IPS-15b (cell line): ENCODE results near the gene CLCN7.
A peak's percentile ranks its signal among the peaks of the same experiment; 100 is the strongest.
"Not testable (repeated sequence)": the region's sequence is repeated elsewhere in the genome, so short reads cannot be mapped to it uniquely, and the experiment has no call there.

Experiments
- H3K27me3 ChIP-seq: one replicate; pipeline ENCODE4 v1.6.1; 2013; ENCODE audit warnings: low read length; ENCODE audit not compliant: control insufficient read depth, insufficient read depth
- H3K36me3 ChIP-seq: one replicate; pipeline ENCODE4 v1.6.1; 2013; ENCODE audit warnings: low read length; ENCODE audit not compliant: control insufficient read depth, insufficient read depth
- H3K4me1 ChIP-seq: one replicate; pipeline ENCODE4 v1.6.1; 2013; ENCODE audit warnings: mild to moderate bottlenecking, low read length; ENCODE audit not compliant: control insufficient read depth, insufficient read depth
- H3K4me3 ChIP-seq: one replicate; pipeline ENCODE4 v1.5.1; 2013; ENCODE audit warnings: low read depth, low read length
- H3K9ac ChIP-seq: one replicate; pipeline ENCODE4 v1.6.1; 2013; ENCODE audit warnings: low read depth, mild to moderate bottlenecking, low read length
- H3K9me3 ChIP-seq: one replicate; pipeline ENCODE4 v1.6.1; 2013; ENCODE audit warnings: mild to moderate bottlenecking, low read length; ENCODE audit not compliant: control insufficient read depth, insufficient read depth

CLCN7 gene

DNA sequence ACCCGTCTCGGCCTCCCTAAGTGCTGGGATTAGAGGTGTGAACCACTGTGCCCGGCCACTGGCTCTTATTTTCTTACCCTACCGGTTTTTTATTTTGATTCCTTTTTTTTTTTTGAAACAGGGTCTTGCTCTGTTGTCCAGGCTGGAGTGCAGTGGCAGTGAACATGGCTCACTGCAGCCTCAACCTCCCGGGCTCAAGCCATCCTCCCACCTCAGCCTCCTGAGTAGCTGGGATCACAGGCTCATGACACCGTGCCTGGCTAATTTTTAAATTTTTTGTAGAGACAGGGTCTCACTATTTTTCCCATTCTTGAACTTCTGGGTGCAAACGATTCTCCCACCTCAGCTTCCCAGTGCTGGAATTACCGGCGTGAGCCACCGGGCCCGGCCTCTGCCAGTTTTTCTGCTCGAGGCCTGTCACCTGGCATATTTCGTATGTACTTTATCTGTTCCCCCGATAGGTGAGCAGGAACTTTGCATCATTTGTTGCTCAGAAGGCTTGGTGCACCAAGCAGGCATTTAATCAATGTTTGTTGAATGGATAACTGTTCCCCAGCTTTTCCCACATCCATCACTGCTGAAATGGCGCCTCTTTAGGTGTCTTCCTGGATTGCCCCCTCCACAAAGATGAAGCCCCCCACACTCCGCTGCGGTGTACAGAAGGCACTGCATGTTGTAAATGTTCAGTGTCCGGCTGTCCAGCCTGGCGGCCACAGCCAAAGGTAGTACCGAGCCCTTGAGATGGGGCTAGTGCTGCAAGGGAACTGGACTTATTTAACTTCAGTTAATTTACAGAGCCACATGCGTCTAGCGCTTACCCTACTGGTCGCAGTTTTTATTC, 17.5 kb upstream of the CLCN7 start:
- Histone ChIP-seq H3K9me3 (no peaks in the 10 kb centered on the region), H3K4me1 (peaks cover 4% of the 10 kb centered on the region), H3K9ac (peak overlapping the region; percentile 77), H3K4me3 (peak overlapping the region; percentile 77), H3K27me3 (no peaks in the 10 kb centered on the region), H3K36me3 (peaks cover 28% of the 10 kb centered on the region)

DNA sequence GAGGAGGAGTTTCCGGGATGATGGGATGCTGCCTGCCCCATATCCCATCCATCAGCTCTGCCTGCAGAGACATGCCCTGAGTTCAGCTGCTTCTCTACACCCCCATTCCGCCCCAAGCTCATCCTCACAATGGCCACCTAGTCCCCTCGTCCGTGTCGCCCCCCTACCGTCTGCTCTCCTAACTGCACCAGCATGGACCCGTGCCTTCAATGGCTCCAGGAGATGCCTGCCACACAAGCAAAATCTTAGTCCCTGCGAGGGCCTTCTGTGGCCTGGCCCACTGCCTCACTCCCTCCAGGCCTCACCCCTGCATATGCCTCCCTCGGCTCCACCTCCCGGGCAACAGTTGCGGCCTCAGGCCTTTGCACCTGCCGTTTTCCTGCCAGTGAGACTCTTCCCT, 16.5 kb upstream of the CLCN7 start:
- Histone ChIP-seq H3K9ac (no peak overlapping the region), H3K36me3 (peaks cover 18% of the 10 kb centered on the region), H3K9me3 (no peaks in the 10 kb centered on the region), H3K27me3 (no peaks in the 10 kb centered on the region), H3K4me3 (no peak overlapping the region), H3K4me1 (peaks cover 4% of the 10 kb centered on the region)

DNA sequence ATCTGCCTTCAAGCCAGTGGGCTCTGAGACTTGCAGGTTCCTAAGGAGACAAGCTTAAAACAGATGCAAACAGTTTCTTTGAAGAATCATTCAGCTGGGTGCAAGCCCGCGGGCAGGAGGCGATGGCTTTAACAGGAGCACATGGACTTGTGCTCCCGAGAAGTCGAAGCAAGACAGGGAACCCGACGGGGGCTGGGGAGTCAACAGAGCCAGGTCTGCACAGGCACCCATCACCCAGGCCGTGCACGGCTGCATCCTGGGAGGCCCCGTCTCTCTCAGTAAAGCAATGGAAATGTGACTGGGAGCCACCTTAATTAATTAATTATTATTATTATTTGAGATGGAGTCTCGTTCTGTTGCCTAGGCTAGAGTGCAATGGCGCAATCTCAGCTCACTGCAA, 14.2 kb upstream of the CLCN7 start:
- H3K9ac ChIP-seq: no peak overlapping the region
- no peak overlapping the region for H3K4me3 ChIP-seq

DNA sequence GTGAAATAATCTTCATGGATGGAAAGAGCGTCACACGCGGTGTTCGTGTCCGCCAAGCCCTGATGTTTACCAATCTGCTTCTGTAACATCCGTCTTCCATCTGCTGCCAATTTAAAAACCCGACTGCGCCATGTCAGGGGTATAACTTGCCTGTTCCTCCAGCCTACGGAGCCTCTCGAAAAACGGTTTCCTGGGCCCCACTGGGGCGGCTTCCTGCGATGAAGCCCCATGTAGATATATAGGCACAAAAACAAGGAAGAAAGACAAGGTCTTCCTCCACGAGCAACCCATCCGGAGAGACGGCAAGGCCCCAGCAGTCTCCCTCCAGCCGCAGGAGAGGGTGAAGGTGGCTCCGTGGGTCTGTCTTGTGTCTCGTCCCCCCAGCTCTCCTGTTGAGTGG, 13.8 kb upstream of the CLCN7 start, which contains the start of gene PTX4:
Gene PTX4, minus strand, starts transcription at position 326 of the 400 bp plus-strand sequence. Its CDS starts 35 bp downstream, at position 291.
- Histone ChIP-seq H3K27me3 (peaks cover 2% of the 10 kb centered on the region), H3K4me1 (peaks cover 4% of the 10 kb centered on the region), H3K9me3 (no peaks in the 10 kb centered on the region), H3K9ac (no peak within 1 kb of the TSS), H3K4me3 (no peak within 1 kb of the TSS), H3K36me3 (no peaks in the 10 kb centered on the region)

More for the DNA sequence above, 14.2 kb upstream of the CLCN7 start:
- peaks cover 4% of the 10 kb centered on the region for H3K4me1 ChIP-seq
- no peaks in the 10 kb centered on the region for H3K27me3 ChIP-seq
- no peaks in the 10 kb centered on the region for H3K9me3 ChIP-seq
- no peaks in the 10 kb centered on the region for H3K36me3 ChIP-seq

DNA sequence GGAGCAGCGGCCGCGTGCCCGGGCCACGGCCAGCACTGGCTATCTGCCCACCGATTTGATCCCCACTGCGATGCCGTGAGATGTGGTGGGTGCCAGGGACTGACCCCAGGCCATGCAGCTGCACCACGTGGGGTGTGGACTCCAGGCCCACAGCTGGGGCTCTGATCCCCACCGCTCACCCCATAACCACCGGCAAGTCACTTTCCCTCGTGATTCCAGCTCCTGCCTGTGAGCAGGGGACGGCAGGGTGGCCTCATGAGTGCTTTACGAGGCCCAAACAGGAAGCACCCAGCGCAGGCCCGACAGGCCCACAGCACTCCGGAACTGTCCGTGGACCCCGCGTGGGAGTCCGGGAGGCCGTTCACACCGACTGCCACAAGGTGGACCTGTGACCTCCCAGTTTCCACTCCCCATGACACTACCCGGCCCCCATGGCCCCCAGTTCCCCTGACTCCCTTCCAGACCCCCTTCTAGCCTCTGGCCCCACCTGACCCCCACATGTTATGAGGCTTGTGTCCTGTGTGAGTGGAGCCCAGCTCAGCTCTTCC, 13.3 kb upstream of the CLCN7 start:
- Histone ChIP-seq H3K4me3 (no peak overlapping the region), H3K4me1 (peaks cover 4% of the 10 kb centered on the region), H3K9ac (no peak overlapping the region), H3K9me3 (no peaks in the 10 kb centered on the region), H3K36me3 (no peaks in the 10 kb centered on the region), H3K27me3 (peaks cover 3% of the 10 kb centered on the region)

DNA sequence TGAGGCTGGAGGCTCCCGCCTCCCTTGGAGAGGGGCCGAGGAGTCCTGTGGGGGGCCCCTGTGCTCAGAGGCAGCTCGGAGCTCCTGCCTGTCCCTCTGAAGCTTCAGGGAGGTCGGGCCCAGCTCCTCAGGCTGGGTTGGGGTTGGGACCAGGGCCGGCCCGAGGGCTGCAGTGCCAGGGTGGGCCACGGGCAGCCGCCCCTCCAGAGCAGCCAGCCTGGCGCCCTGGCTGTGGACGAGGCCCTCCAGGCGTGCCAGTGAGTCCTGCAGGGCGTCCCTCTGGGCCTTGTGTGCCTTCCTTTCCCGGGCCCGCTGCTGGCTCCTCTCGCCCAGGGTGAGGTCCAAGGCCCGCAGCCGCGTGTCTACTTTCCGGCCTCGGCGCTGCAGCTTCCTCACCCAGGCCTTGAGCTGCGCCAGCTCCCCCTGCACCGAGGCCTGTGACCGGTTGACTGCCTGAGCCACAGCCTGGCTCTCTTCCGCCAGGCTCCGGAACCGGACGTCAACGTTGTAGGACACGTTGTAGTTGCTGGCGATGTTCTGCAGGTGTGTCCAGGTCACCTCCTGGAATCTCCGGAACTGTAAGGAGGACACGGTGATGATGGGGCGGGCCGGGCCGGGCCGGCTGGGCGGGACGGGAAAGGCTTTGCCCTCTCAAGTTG, 12.7 kb upstream of the CLCN7 start:
- peaks cover 2% of the 10 kb centered on the region for H3K4me1 ChIP-seq
- H3K27me3 ChIP-seq: peaks cover 3% of the 10 kb centered on the region
- H3K9me3 ChIP-seq: no peaks in the 10 kb centered on the region
- no peak overlapping the region for H3K4me3 ChIP-seq
- no peaks in the 10 kb centered on the region for H3K36me3 ChIP-seq
- no peak overlapping the region for H3K9ac ChIP-seq

DNA sequence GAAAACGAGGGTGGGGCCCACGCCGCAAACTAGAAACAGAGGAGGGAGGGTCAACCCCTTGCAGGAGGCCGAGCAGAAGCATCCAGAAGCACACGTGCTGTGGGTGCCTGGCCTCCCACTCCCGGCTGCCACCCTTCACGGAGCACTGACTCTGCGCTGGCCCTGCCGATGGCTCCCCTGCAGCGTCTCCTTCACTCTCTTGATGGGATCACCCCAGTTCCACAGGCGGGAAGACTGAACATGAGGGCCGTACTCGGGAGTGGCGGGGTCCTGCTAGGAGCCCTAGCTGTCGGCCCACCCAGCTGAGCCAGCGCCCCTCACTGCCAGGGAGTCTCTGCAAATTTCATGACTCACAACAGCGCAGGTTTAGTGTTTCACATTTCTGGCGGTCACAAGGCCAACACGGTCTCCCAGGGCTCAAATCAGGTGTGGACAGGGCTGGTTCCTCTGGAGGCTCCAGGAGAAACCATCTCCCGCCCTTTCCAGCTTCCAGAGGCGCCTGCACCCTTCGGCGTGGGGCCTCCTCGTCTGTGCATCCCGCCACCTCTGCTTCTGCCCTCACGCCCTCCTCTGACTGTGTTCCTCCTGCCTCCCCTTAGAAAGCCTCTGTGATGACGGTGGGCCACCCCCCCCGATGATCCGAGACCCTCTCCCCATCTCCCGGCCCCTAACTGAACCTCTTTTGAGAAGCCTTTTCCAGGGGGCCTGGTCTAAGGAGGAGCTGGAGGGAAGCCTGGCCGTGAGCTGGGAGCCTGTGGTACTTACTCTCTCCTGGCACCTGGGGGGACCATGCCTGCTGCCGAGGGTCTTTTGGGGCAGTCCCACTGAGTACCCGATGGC, 11.9 kb upstream of the CLCN7 start:
- Histone ChIP-seq H3K36me3 (no peaks in the 10 kb centered on the region), H3K4me1 (no peaks in the 10 kb centered on the region), H3K9me3 (no peaks in the 10 kb centered on the region), H3K4me3 (no peak overlapping the region), H3K9ac (no peak overlapping the region), H3K27me3 (peaks cover 3% of the 10 kb centered on the region)

DNA sequence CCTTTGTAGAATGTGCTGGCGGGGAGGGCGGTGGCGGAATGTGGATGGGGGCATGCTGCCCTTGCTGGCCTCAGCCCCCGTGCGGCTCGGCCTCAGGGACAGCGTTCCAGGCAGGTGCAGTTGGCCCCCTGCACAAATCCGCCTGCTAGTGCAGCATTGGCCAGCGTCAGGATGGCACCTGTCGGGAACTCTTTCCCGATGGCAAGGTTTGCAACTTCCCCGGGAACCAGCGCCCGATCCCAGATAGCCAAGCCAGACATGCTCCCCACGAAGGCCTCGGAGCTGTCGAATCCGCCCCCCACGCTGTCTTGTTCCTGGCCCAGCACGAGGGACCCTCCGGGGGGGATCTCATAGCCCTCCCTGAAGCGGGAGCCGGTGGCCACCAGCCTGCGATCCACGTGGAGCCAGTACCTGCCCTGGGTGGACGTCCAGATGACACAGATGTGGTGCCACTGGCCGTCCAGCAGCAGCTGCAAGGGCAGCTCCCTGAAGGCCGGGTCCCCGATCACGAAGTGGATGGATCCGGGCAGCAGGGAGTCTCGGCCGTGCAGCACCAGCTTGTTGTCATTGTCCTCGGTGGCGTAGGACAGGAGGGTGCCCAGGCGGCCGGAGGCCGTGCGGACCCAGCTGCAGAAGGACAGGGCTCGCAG, 11.1 kb upstream of the CLCN7 start:
- Histone ChIP-seq H3K9me3 (no peaks in the 10 kb centered on the region), H3K36me3 (no peaks in the 10 kb centered on the region), H3K4me3 (no peak overlapping the region), H3K9ac (no peak overlapping the region), H3K27me3 (peaks cover 3% of the 10 kb centered on the region), H3K4me1 (no peaks in the 10 kb centered on the region)

DNA sequence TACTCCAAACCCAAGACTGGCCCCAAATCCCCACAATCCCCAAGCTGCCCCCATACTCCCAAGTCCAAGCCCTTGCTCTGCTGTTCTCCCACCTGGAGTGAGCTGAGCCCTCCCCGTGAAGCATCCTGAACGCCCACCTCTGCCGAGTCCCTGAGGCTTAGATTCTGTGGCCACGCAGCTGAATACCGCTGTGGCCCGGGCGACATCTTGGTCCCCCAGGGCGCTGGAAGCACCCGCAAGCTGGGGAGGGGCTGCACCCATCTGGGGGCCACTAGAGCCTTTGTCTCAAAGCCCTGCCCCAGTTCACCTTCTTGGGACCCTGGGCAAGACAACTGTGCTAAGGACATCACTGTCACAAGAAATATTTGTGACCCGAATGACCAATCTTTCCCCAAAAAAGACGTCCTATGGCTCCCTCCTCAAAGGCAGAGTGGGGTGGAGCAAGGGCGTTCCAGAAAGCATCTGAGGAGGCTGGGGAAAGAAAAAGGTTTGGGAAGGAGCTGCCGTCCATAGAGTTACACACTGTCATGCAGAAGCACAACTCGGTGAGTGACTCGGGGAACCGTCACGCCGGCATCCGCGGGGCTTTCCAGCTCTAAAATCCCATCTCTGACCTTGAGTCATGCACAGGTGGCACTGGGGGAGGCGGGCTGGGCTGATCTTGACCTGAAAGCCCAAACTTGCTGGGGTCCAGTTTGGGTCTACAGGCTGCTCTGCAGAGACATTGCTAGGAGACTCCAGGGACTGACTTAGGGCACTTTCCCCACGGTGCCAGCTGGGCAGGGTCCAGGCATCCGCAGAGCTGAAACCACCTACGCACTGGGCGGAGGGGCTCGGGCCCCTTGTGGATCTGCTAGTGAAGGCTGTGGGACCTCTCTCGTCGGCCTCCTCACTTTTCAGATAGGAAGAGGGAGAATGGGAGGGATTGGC, 7.3 kb upstream of the CLCN7 start:
- Histone ChIP-seq H3K27me3 (peaks cover 3% of the 10 kb centered on the region), H3K4me3 (no peak overlapping the region), H3K36me3 (no peaks in the 10 kb centered on the region), H3K9me3 (no peaks in the 10 kb centered on the region), H3K4me1 (no peaks in the 10 kb centered on the region), H3K9ac (no peak overlapping the region)

DNA sequence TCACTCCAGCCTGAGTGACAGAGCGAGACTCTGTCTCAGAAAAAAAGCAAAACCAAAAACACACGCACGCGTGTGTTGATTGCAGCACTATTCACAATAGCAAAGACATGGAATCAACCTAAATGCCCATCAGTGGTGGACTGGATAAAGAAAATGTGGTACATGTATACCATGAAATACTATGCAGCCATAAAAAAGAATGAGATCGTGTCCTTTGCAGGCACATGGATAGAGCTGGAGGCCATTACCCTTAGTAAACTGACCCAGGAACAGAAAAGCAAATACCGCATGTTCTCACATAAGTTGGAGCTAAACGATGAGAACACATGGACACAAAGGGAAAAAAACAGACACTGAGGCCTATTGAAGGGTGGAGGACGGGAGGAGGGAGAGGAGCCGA, 4.1 kb upstream of the CLCN7 start:
- not testable (repeated sequence) for H3K9ac ChIP-seq, H3K4me3 ChIP-seq, H3K36me3 ChIP-seq, H3K27me3 ChIP-seq, H3K4me1 ChIP-seq, H3K9me3 ChIP-seq
